ENCODE results near the gene C16orf78.
A peak's percentile ranks its signal among the peaks of the same experiment; 100 is the strongest.
"Not testable (repeated sequence)": the region's sequence is repeated elsewhere in the genome, so short reads cannot be mapped to it uniquely, and the experiment has no call there.

The C16orf78 gene

GRCh38 chr16:49349446-49350168, 24.0 kb upstream of the C16orf78 start:
- no peak for DNase-seq (ENCODE audit: low read depth)

GRCh38 chr16:49350265-49351095, 23.1 kb upstream of the C16orf78 start:
- DNase-seq (ENCODE audit: low read depth), result peak; percentile 9

DNA sequence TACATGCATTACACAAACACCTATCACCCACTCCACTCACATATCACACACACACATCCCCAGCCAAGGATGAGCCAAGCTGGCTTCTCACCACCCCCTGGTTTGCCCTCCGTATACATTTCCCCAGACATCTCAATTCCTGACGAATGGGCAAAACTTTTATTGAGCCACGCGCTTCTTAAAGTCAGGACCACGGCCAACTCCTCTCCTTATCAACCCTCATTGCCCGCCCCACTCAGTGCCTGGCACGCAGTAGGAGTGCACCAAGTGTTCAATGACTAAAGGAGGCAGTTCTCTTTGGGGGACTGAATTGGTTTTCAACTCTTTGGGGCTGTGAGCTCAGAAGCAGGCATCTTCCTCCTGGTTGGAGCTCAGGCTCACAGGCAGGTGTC, 22.5 kb upstream of the C16orf78 start:
- no peak for DNase-seq (ENCODE audit: low read depth)

GRCh38 chr16:49352892-49353291, 20.7 kb upstream of the C16orf78 start:
- DNase-seq (ENCODE audit: low read depth), result no peak

- DNase-seq (ENCODE audit: low read depth), result no peak
Measured at GRCh38 chr16:49353680-49354079, 19.9 kb upstream of the C16orf78 start.

DNA sequence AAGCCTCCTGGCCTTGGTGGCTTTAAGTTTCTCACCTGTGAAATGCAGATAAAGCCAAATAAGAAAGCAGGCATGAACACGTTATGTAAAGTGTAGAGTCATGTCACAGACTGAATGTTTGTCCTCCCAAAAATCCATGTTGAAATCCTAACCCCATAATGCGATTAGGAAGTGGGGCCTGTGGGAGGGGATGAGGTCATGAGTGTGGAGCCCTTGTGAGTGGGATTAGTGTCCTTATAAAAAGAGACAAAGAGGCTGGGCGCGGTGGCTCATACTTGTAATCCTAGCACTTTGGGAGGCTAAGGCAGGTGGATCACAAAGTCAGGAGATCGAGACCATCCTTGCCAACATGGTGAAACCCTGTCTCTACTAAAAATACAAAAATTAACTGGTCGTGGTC, 19.5 kb upstream of the C16orf78 start:
- no peak for DNase-seq (ENCODE audit: low read depth)

DNA sequence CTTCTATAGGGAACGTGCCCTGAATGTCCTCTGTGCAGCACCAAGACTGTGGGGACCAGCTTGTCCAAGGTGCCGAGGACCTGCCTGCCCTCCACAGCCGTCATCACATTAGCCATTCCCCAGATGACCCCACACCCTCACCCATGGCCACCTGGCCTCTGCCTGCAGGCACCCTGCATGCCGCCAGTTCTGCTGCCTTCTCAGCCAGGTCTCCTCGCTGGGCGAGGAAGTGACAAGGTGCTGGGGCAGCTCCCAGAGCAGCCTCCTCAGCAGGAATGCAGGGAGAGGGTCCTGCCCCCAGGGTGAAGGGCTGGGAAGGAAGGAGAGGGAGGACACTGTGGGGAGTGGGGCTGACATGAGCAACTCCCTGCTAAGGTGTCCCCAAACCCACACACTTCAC, 18.6 kb upstream of the C16orf78 start:
- DNase-seq (ENCODE audit: low read depth), result no peak

- no peak for DNase-seq (ENCODE audit: low read depth)
Measured at GRCh38 chr16:49355933-49356665, 17.5 kb upstream of the C16orf78 start.

- DNase-seq (ENCODE audit: low read depth), result no peak
Measured at GRCh38 chr16:49356728-49357488, 16.7 kb upstream of the C16orf78 start.

- no peak for DNase-seq (ENCODE audit: low read depth)
Measured at GRCh38 chr16:49359591-49359990, 14.0 kb upstream of the C16orf78 start.

DNA sequence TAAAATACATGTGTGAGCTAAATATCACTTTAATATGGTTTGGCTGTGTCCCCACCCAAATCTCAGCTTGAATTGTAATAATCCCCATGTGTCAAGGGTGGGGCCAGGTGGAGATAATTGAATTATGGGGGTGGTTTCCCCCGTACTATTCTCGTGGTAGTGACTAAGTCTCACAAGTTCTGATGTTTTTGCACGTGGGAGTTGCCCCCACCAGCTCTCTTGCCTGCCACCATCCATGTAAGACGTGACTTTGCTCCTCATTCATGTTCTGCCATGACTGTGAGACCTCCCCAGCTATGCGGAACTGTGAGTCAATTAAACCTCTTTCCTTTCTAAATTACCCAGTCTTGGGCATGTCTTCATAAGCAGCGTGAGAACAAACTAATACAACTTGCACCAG, 11.9 kb upstream of the C16orf78 start:
- DNase-seq (ENCODE audit: low read depth), result not testable (repeated sequence)

- no peak for DNase-seq (ENCODE audit: low read depth)
Measured at GRCh38 chr16:49362230-49362629, 11.4 kb upstream of the C16orf78 start.

- no peak for DNase-seq (ENCODE audit: low read depth)
Measured at GRCh38 chr16:49365711-49366509, 7.7 kb upstream of the C16orf78 start.

GRCh38 chr16:49366669-49367068, 6.9 kb upstream of the C16orf78 start:
- no peak for DNase-seq (ENCODE audit: low read depth)

DNA sequence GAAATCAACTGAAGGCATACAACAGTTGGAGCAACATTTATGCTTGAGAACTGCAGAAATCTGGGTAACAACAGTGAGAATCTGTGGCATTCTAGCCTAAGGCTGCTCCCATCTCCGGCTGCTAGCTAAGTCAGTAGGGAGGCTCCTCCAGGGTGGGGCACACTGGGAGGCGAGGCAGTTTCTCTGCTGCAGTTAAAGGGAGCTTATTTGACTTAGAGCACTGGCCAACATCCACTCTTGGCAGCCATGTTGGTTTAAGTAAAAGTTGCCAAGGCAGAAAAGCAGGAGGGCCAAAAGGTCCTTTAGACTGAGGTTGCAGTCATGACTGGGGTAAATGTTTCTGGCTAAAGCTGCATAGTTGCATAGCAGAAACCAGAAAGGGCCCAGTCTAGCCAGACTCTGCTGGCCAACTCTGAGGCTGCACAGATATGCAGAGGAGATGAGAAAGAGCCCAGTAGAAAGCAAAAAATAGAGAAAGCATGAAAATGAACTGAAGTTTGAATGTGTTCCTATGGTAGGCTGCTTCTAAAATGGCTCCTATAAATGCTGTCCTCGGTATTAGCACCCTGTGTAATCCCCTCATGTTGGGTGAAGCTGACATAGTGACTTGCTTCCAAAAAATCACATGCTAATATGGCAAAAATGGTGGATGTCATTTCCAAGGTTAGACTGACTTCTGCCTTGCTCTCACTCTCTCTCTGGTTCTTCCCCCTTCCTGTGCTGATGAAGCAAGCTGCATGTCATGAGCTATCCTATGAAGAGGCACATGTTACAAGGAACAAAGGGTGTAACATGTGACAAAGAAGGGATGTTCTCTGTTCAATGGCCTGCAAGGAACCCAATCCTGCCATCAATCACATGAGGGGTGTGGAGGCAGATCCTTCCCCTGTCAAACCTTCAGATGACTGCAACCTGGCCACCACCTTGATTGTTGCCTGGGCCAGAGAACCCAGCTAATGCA, 3.7 kb upstream of the C16orf78 start:
- DNase-seq (ENCODE audit: low read depth), result no peak

GRCh38 chr16:49376206-49376605, 2.6 kb downstream of the C16orf78 start:
- DNase-seq (ENCODE audit: low read depth), result no peak

- DNase-seq (ENCODE audit: low read depth), result no peak
Measured at GRCh38 chr16:49377196-49377755, 3.7 kb downstream of the C16orf78 start.

GRCh38 chr16:49378238-49378637, 4.6 kb downstream of the C16orf78 start:
- no peak for DNase-seq (ENCODE audit: low read depth)

GRCh38 chr16:49378816-49379215, 5.2 kb downstream of the C16orf78 start:
- no peak for DNase-seq (ENCODE audit: low read depth)

DNA sequence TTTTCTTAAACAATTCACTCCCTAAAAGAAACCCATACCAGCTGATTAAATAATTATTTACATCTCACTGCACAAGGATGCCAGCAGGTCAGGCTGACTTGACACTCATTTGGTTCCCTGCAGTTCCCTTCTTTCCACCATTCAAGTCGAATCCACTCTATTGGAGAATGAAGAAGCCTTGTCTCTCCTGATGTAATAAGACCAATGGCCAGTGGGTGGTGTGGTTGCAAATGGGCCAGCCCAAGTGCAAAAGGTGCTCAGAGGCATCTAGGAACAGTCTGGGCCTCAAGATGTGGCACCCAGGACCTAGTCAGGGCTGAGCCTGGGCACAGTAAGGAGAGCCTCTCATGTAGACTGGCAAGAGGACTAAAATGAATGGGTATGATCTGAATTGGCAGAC, 9.3 kb downstream of the C16orf78 start:
- DNase-seq (ENCODE audit: low read depth), result no peak

Data from fibroblast of the conjunctiva (primary cell).